AG04450 (cell line): ENCODE results near the gene DTX4. TPM values are rescaled to one million over a fixed set of nuclear protein-coding genes. Genes with fewer than 3 reads are reported as not detected.

Experiments used
- CTCF ChIA-PET: fragments of 300-600, 350-600 bp; formaldehyde crosslinking; extraction: SDS; loops from one replicate; lab custom pipeline; 2022; ENCODE audit warnings: antibody characterized with exemption, inconsistent platforms; lab: Charles Lee
- POLR2A ChIA-PET: fragments of 350-600 bp; formaldehyde crosslinking; extraction: SDS; loops from one replicate; lab custom pipeline; 2021; ENCODE audit warnings: antibody characterized with exemption, inconsistent platforms; lab: Yijun Ruan, JAX
- DNase-seq: peaks from one replicate; pipeline ENCODE4 v3.0.0-alpha.2; 2011; ENCODE audit warnings: low read depth, low spot score
- H3K27ac ChIP-seq: one replicate; pipeline ENCODE4 v1.5.1; 2012; ENCODE audit warnings: low read depth, low read length, control low read depth
- H3K27me3 ChIP-seq: one replicate; pipeline ENCODE4 v1.6.0; 2012; ENCODE audit warnings: low read length; ENCODE audit not compliant: control insufficient read depth, insufficient read depth
- H3K4me3 ChIP-seq: 2 replicates; pipeline ENCODE4 v1.5.1; 2011; ENCODE audit warnings: mild to moderate bottlenecking, low read depth, low read length, control low read depth
- H3K9me3 ChIP-seq: 2 replicates; pipeline ENCODE4 v1.5.1; 2012; ENCODE audit warnings: low read length; ENCODE audit not compliant: control insufficient read depth, insufficient read depth
- polyA plus RNA-seq: library from polyadenylated mRNA; depleted of rRNA; stranded (reverse); fragments of >200 nt; gene quantifications from 2 replicates; pipeline ENCODE4 v1.2.3, GENCODE V29; 2011
- TF ChIP-seq, protein P1 (sequence below): IDR thresholded peaks from 2 replicates; pipeline ENCODE4 v1.5.1; 2011; ENCODE audit warnings: low read depth, low read length, control low read depth, inconsistent platforms

DTX4 gene
- polyA plus RNA-seq, 1 experiment, result 1.4 TPM

- Histone ChIP-seq H3K27me3 (no peaks in the 10 kb centered on the region), H3K9me3 (no peaks in the 10 kb centered on the region), H3K27ac (no peak overlapping the region), H3K4me3 (no peak overlapping the region)
- no peak for DNase-seq
- TF ChIP-seq, protein P1, sequence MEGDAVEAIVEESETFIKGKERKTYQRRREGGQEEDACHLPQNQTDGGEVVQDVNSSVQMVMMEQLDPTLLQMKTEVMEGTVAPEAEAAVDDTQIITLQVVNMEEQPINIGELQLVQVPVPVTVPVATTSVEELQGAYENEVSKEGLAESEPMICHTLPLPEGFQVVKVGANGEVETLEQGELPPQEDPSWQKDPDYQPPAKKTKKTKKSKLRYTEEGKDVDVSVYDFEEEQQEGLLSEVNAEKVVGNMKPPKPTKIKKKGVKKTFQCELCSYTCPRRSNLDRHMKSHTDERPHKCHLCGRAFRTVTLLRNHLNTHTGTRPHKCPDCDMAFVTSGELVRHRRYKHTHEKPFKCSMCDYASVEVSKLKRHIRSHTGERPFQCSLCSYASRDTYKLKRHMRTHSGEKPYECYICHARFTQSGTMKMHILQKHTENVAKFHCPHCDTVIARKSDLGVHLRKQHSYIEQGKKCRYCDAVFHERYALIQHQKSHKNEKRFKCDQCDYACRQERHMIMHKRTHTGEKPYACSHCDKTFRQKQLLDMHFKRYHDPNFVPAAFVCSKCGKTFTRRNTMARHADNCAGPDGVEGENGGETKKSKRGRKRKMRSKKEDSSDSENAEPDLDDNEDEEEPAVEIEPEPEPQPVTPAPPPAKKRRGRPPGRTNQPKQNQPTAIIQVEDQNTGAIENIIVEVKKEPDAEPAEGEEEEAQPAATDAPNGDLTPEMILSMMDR, result no peak
- ChIA-PET CTCF (interaction anchor here (1.5 kb wide), 1 partner anchor 89 kb away, joined by 9 read pairs; no protein-coding TSS in a partner anchor), POLR2A (no interaction called here)
These were observed 75.7 kb downstream of the DTX4 start for GRCh38 chr11:59247531-59248227.

- TF ChIP-seq, protein P1, result no peak
- Histone ChIP-seq H3K27me3 (no peaks in the 10 kb centered on the region), H3K4me3 (no peak overlapping the region), H3K27ac (no peak overlapping the region), H3K9me3 (no peaks in the 10 kb centered on the region)
- POLR2A ChIA-PET, result no interaction called here
- CTCF ChIA-PET, result interaction anchor here (0.8 to 1.0 kb wide), 2 partner anchors 28 to 78 kb away, joined by 3 to 5 read pairs; partner anchors contain the start of gene DTX4
- no peak for DNase-seq
These were observed 77.6 kb downstream of the DTX4 start for GRCh38 chr11:59249535-59249934.

GRCh38 chr11:59253001-59253400 is 81.1 kb downstream of the DTX4 start:
- no peak overlapping the region for H3K4me3 ChIP-seq
- no peaks in the 10 kb centered on the region for H3K9me3 ChIP-seq
- POLR2A ChIA-PET, result no interaction called here
- no peak for DNase-seq
- TF ChIP-seq, protein P1, result no peak
- H3K27ac ChIP-seq, result no peak overlapping the region
- no peaks in the 10 kb centered on the region for H3K27me3 ChIP-seq
- CTCF ChIA-PET, result no interaction called here

DNA sequence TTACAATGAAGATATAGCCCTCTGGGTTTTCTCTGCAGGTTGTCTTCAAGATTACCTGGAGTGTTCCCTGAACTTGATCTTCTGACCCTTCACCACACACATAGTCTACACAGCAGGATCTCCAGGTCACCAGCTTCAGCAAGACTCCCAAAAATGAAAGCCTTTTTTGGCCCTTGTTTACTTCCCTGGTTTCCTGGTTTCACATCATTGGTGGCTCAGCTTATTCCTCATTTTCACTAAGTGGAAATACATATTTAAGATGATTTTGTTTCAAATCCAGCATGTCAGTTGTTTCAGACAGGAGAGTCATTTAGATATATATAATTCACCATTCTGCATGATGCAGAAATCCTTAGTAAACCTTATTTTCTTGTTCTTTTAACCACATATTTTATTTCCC is 82.4 kb downstream of the DTX4 start:
- TF ChIP-seq, protein P1, result no peak
- H3K9me3 ChIP-seq, result no peaks in the 10 kb centered on the region
- H3K27ac ChIP-seq, result no peak overlapping the region
- ChIA-PET CTCF (no interaction called here), POLR2A (no interaction called here)
- DNase-seq, result no peak
- no peak overlapping the region for H3K4me3 ChIP-seq
- no peaks in the 10 kb centered on the region for H3K27me3 ChIP-seq

DNA sequence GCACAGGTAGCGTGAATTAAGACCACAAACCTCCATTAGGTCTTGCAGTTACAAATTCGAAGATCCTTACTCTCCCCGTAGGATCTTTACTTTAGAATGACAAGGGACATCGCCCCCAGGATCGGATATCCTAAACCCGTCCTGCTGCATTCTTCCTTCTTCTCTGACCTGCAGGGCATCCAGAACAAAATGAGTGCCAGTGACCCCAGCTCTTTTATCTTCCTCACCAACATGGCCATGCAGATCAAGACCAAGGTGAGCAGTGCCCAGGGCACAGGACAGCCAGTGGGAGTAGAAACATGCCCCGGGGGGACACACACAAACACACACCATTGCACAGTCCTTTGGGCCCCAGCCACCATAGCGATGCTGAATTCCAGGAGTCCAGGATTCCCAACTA is 83.3 kb downstream of the DTX4 start:
- POLR2A ChIA-PET, result no interaction called here
- no peak for DNase-seq
- TF ChIP-seq, protein P1, result no peak
- no peaks in the 10 kb centered on the region for H3K9me3 ChIP-seq
- H3K4me3 ChIP-seq, result no peak overlapping the region
- no peak overlapping the region for H3K27ac ChIP-seq
- H3K27me3 ChIP-seq, result peaks cover under 1% of the 10 kb centered on the region
- CTCF ChIA-PET, result interaction anchor here (0.8 to 1.5 kb wide), 2 partner anchors 34 to 97 kb away, joined by 3 to 4 read pairs; no protein-coding TSS in a partner anchor
